Colon (tissue), 2 donors: ENCODE data around the gene DDX28.
"Not testable (repeated sequence)": the region's sequence is repeated elsewhere in the genome, so short reads cannot be mapped to it uniquely, and the experiment has no call there.

Source experiments
- FAIRE-seq: peaks from 2 replicates; lab custom pipeline; 2012; peaks lifted over from hg19 to GRCh38; lab: Jason Lieb, UNC
- donor health status: control.
- donor health status: control.

Gene DDX28

GRCh38 chr16:67994040-67994408 is 29.0 kb downstream of the DDX28 start:
- FAIRE-seq, result not testable (repeated sequence)

GRCh38 chr16:67993207-67994039 is 29.6 kb downstream of the DDX28 start:
- FAIRE-seq, result no peak

- FAIRE-seq, result no peak
Observed at GRCh38 chr16:67992661-67993206, 30.3 kb downstream of the DDX28 start.

- no peak for FAIRE-seq
Observed at GRCh38 chr16:67990018-67990386, 33.0 kb downstream of the DDX28 start.

GRCh38 chr16:67989322-67990017 is 33.6 kb downstream of the DDX28 start:
- FAIRE-seq, result no peak

- FAIRE-seq, result no peak
Observed at GRCh38 chr16:67988675-67989074, 34.4 kb downstream of the DDX28 start.

GRCh38 chr16:67987460-67988160 is 35.4 kb downstream of the DDX28 start:
- no peak for FAIRE-seq

- no peak for FAIRE-seq
Observed at GRCh38 chr16:67986949-67987348, 36.1 kb downstream of the DDX28 start.

- no peak for FAIRE-seq
Observed at GRCh38 chr16:67982011-67982696, 40.9 kb downstream of the DDX28 start.

GRCh38 chr16:67979955-67980678 is 42.9 kb downstream of the DDX28 start, which contains the start of gene DPEP3:
DPEP3 (minus strand) TSS chr16:67980499; CDS start chr16:67980380, 119 bp downstream.
- no peak for FAIRE-seq

GRCh38 chr16:67977469-67978227 is 45.4 kb downstream of the DDX28 start:
- no peak for FAIRE-seq

- no peak for FAIRE-seq
Observed at GRCh38 chr16:67977005-67977404, 46.0 kb downstream of the DDX28 start.

- no peak for FAIRE-seq
Observed at GRCh38 chr16:67976205-67976604, 46.8 kb downstream of the DDX28 start.

GRCh38 chr16:67975321-67976105 is 47.5 kb downstream of the DDX28 start:
- no peak for FAIRE-seq

GRCh38 chr16:67972285-67972684 is 50.7 kb downstream of the DDX28 start:
- not testable (repeated sequence) for FAIRE-seq

- FAIRE-seq, result no peak
Observed at GRCh38 chr16:67971111-67971510, 51.9 kb downstream of the DDX28 start.
